IMR-90 (cell line): ENCODE data around the gene ATP9B. TPM values are rescaled to one million over a fixed set of nuclear protein-coding genes. Genes with fewer than 3 reads are reported as not detected.
A peak's percentile ranks its signal among the peaks of the same experiment; 100 is the strongest.

ENCODE experiments used
- ATAC-seq: fragments of 200-7000 bp; cut with Tn5 transposase; 2 replicates; pipeline ENCODE4 v1.9.1; 2020; ENCODE audit warnings: low read depth, mild to moderate bottlenecking, moderate library complexity
- BruUV-seq: library from RNA; stranded (reverse); fragments of 400-500 nt; replicated peaks from 2 replicates; lab custom pipeline; 2021; lab: Mats Ljungman, UMichigan
- CTCF ChIA-PET: fragments of 300-600 bp; formaldehyde crosslinking; extraction: SDS; loops from one replicate; lab custom pipeline; 2021; ENCODE audit warnings: antibody characterized with exemption; lab: Yijun Ruan, JAX
- POLR2A ChIA-PET: fragments of 300-600 bp; sonication (Branson Sonifier 250); formaldehyde crosslinking; loops from one replicate; lab custom pipeline; 2022; ENCODE audit warnings: antibody characterized with exemption; ENCODE audit not compliant: unreplicated experiment; lab: Charles Lee
- DNase-seq: peaks from one replicate; pipeline ENCODE4 v3.0.0; 2013
- H2AFZ ChIP-seq: replicated peaks from 2 replicates; pipeline ENCODE3; 2013; ENCODE audit warnings: low read length, mild to moderate bottlenecking; ENCODE audit not compliant: poor library complexity
- H2AK5ac ChIP-seq: 2 replicates; pipeline ENCODE4 v1.6.1; 2013; ENCODE audit warnings: low read depth, low read length, inconsistent platforms
- H2AK9ac ChIP-seq: replicated peaks from 2 replicates; pipeline ENCODE3; 2013; ENCODE audit warnings: mild to moderate bottlenecking, low read depth, low read length, moderate library complexity; ENCODE audit not compliant: poor library complexity
- H2BK120ac ChIP-seq: 2 replicates; pipeline ENCODE4 v1.6.1; 2013; ENCODE audit warnings: low read depth, low read length, inconsistent platforms
- H2BK15ac ChIP-seq: 3 replicates; pipeline ENCODE4 v1.6.1; 2013; ENCODE audit warnings: low read depth, low read length, inconsistent platforms
- H2BK20ac ChIP-seq: 2 replicates; pipeline ENCODE4 v1.6.1; 2013; ENCODE audit warnings: low read depth, mild to moderate bottlenecking, inconsistent platforms, low read length, moderate library complexity
- H2BK5ac ChIP-seq: 2 replicates; pipeline ENCODE4 v1.6.1; 2013; ENCODE audit warnings: mild to moderate bottlenecking, low read depth, low read length, inconsistent platforms; ENCODE audit not compliant: poor library complexity, severe bottlenecking
- H3K14ac ChIP-seq: replicated peaks from 2 replicates; pipeline ENCODE4 v1.6.1; 2013; ENCODE audit warnings: low read depth, low read length, inconsistent platforms
- H3K18ac ChIP-seq: 2 replicates; pipeline ENCODE4 v1.6.1; 2013; ENCODE audit warnings: low read depth, low read length, control low read depth
- H3K23ac ChIP-seq: 2 replicates; pipeline ENCODE4 v1.6.1; 2013; ENCODE audit warnings: low read depth, low read length, inconsistent platforms
- H3K27ac ChIP-seq: 2 replicates; pipeline ENCODE4 v1.5.1; 2013; ENCODE audit warnings: mild to moderate bottlenecking, control low read depth, low read length; ENCODE audit not compliant: insufficient read depth
- H3K27me3 ChIP-seq: 2 replicates; pipeline ENCODE4 v1.6.1; 2013; ENCODE audit warnings: low read length; ENCODE audit not compliant: control insufficient read depth, insufficient read depth
- H3K36me3 ChIP-seq: 2 replicates; pipeline ENCODE4 v1.6.1; 2013; ENCODE audit warnings: low read length, mixed read lengths; ENCODE audit not compliant: control insufficient read depth, insufficient read depth
- H3K4ac ChIP-seq: 2 replicates; pipeline ENCODE4 v1.6.1; 2013; ENCODE audit warnings: low read depth, low read length, inconsistent platforms
- H3K4me1 ChIP-seq: 2 replicates; pipeline ENCODE4 v1.6.1; 2013; ENCODE audit warnings: low read length, mixed read lengths; ENCODE audit not compliant: control insufficient read depth, insufficient read depth
- H3K4me2 ChIP-seq: 2 replicates; pipeline ENCODE4 v1.6.1; 2013; ENCODE audit warnings: low read depth, mild to moderate bottlenecking, control low read depth, low read length, moderate library complexity
- H3K4me3 ChIP-seq: 2 replicates; pipeline ENCODE4 v1.5.1; 2013; ENCODE audit warnings: low read depth, mild to moderate bottlenecking, control low read depth, low read length, moderate library complexity; ENCODE audit not compliant: insufficient read depth
- H3K56ac ChIP-seq: 2 replicates; pipeline ENCODE4 v1.6.1; 2013; ENCODE audit warnings: low read length, inconsistent platforms; ENCODE audit not compliant: insufficient read depth; ENCODE audit errors: extremely low read depth
- H3K79me1 ChIP-seq, 2 experiments: 2 replicates each; pipeline ENCODE4 v1.6.1; 2013; ENCODE audit warnings: low read length in 2 of 2, inconsistent platforms in 1 of 2, low read depth in 1 of 2
- H3K9ac ChIP-seq: 2 replicates; pipeline ENCODE4 v1.6.1; 2013; ENCODE audit warnings: low read depth, low read length, control low read depth
- H3K9me1 ChIP-seq: 2 replicates; pipeline ENCODE4 v1.6.1; 2013; ENCODE audit warnings: low read length, inconsistent platforms; ENCODE audit not compliant: insufficient read depth
- H3K9me3 ChIP-seq: 2 replicates; pipeline ENCODE4 v1.6.1; 2013; ENCODE audit warnings: low read length; ENCODE audit not compliant: control insufficient read depth, insufficient read depth
- H4K20me1 ChIP-seq: 2 replicates; pipeline ENCODE4 v1.6.1; 2013; ENCODE audit warnings: low read length, inconsistent platforms; ENCODE audit not compliant: insufficient read depth
- H4K5ac ChIP-seq: 2 replicates; pipeline ENCODE4 v1.6.1; 2013; ENCODE audit warnings: mild to moderate bottlenecking, low read depth, low read length, control low read depth
- H4K8ac ChIP-seq, 2 experiments: 2 replicates each; pipeline ENCODE4 v1.6.1; 2013; ENCODE audit warnings: low read depth in 2 of 2, low read length in 2 of 2, control low read depth in 1 of 2, inconsistent platforms in 1 of 2
- H4K91ac ChIP-seq: 2 replicates; pipeline ENCODE4 v1.6.1; 2013; ENCODE audit warnings: low read depth, low read length, inconsistent platforms; ENCODE audit not compliant: insufficient read depth
- BHLHE40 ChIP-seq: fragments of 150-350 bp; IDR thresholded peaks from 2 replicates; pipeline ENCODE4 v1.6.1; 2016; ENCODE audit warnings: mild to moderate bottlenecking, low read depth, low read length
- CHD1 ChIP-seq: IDR thresholded peaks from 2 replicates; pipeline ENCODE4 v1.6.1; 2012; ENCODE audit warnings: low read depth, low read length, improper control_type of control experiment
- ELK1 ChIP-seq: fragments of 150-350 bp; IDR thresholded peaks from 2 replicates; pipeline ENCODE4 v1.6.1; 2016; ENCODE audit warnings: low read depth, mild to moderate bottlenecking, low read length, moderate library complexity, borderline replicate concordance
- FOS ChIP-seq: fragments of 150-350 bp; IDR thresholded peaks from 2 replicates; pipeline ENCODE4 v1.6.1; 2016; ENCODE audit warnings: low read depth, low read length
- MAFK ChIP-seq: IDR thresholded peaks from 2 replicates; pipeline ENCODE4 v1.6.1; 2012; ENCODE audit warnings: low read depth, low read length, improper control_type of control experiment
- MAZ ChIP-seq: IDR thresholded peaks from 2 replicates; pipeline ENCODE4 v1.6.1; 2012; ENCODE audit warnings: low read depth, mild to moderate bottlenecking, low read length, improper control_type of control experiment, moderate library complexity, borderline replicate concordance
- NFE2L2 ChIP-seq: fragments of 150-350 bp; IDR thresholded peaks from 2 replicates; pipeline ENCODE4 v1.6.1; 2016; ENCODE audit warnings: low read depth, mild to moderate bottlenecking, low read length
- POLR2A ChIP-seq: IDR thresholded peaks from 2 replicates; pipeline ENCODE4 v1.6.1; 2012; ENCODE audit warnings: mild to moderate bottlenecking, low read depth, low read length
- RAD21 ChIP-seq: IDR thresholded peaks from 2 replicates; pipeline ENCODE4 v1.6.1; 2012; ENCODE audit warnings: low read length, improper control_type of control experiment
- RCOR1 ChIP-seq: IDR thresholded peaks from 2 replicates; pipeline ENCODE4 v1.6.1; 2012; ENCODE audit warnings: mild to moderate bottlenecking, low read length, improper control_type of control experiment; ENCODE audit not compliant: insufficient replicate concordance
- WGBS, 2 experiments: methylation state at CpG; one replicate each; pipeline versions ENCODE4 v1.1.5 to v1.1.7; 2013; ENCODE audit warnings: missing lambda C conversion rate in 2 of 2; ENCODE audit not compliant: insufficient read length in 1 of 2; ENCODE audit errors: extremely low coverage in 2 of 2; 5-methylcytosine and 5-hydroxymethylcytosine counted together
- dilution Hi-C: fragments of 300-500 bp; cut with HindIII; formaldehyde crosslinking; loops from one replicate; pipeline ENCODE4 v1.14.3; 2018; ENCODE audit warnings: low sequenced_read_pairs; ENCODE audit not compliant: unreplicated experiment
- in situ Hi-C: fragments of 300-500 bp; cut with MboI; formaldehyde crosslinking; loops from 3 replicates; pipeline ENCODE4 v1.14.3; 2019; ENCODE audit warnings: low sequenced_read_pairs, inconsistent platforms, mixed read lengths
- intact Hi-C: fragments of 100-400 bp; cut with micrococcal nuclease; formaldehyde crosslinking; loops from 2 replicates; pipeline ENCODE4 v1.10.0; 2022
- polyA plus RNA-seq, 3 experiments: library from polyadenylated mRNA; depleted of rRNA; stranded (reverse); fragments of >200 nt; gene quantifications; 2 replicates each; pipeline ENCODE4 v1.2.3, GENCODE V29; 2012; ENCODE audit warnings: low replicate concordance in 1 of 3
- total RNA-seq: library from RNA; depleted of rRNA; stranded (reverse); fragments of >200 nt; gene quantifications from 2 replicates; pipeline ENCODE4 v1.2.3, GENCODE V29; 2012
- TF ChIP-seq, protein P1 (sequence below): fragments of 150-350 bp; IDR thresholded peaks from 2 replicates; pipeline ENCODE4 v1.6.1; 2017; ENCODE audit warnings: mild to moderate bottlenecking, antibody characterized with exemption, low read length, low read depth

ATP9B gene
- total and polyA plus RNA-seq, 2 of the 4 experiments (the other 2 are of a cell fraction) = 11.0 to 11.5 TPM

GRCh38 chr18:79203017-79203605 lies 133.9 kb downstream of the ATP9B start:
- peak; percentile 50 for DNase-seq
- Histone ChIP-seq H3K23ac (no peak overlapping the region), H2BK20ac (no peak overlapping the region), H3K36me3 (peaks cover 10% of the 10 kb centered on the region), H4K91ac (no peak overlapping the region), H2AK9ac (no peak overlapping the region), H3K79me1 (no peaks in the 10 kb centered on the region), H3K14ac (no peak overlapping the region), H3K9me3 (no peaks in the 10 kb centered on the region), H3K27ac (no peak overlapping the region), H2AFZ (no peak overlapping the region), H3K9ac (no peak overlapping the region), H4K20me1 (no peaks in the 10 kb centered on the region), H2BK5ac (no peak overlapping the region), H3K18ac (no peak overlapping the region), H2AK5ac (no peak overlapping the region), H3K4ac (no peak overlapping the region), H2BK120ac (no peak overlapping the region), H2BK15ac (no peak overlapping the region), H3K4me2 (no peak overlapping the region), H3K4me1 (no peaks in the 10 kb centered on the region; the same call in 1 of the 2 replicates), H3K9me1 (peaks cover 5% of the 10 kb centered on the region; the same call in 1 of the 2 replicates), H3K4me3 (no peak overlapping the region), H3K27me3 (no peaks in the 10 kb centered on the region), H4K5ac (no peak overlapping the region), H3K56ac (no peak overlapping the region), H4K8ac (no peak overlapping the region)
- WGBS, 2 experiments = 100% methylated on average over 3 of the region's 8 CpGs; no CpG with 5 or more reads in 1 of the 2 experiments
- ATAC-seq = no peak
- ChIA-PET POLR2A (no interaction called here), CTCF (no interaction called here)
- dilution Hi-C loops = no loop called here
- intact Hi-C loops = no loop called here
- in situ Hi-C loops = no loop called here
- TF ChIP-seq MAZ (no peak), CHD1 (no peak), POLR2A (no peak), FOS (no peak), RAD21 (no peak), BHLHE40 (no peak), NFE2L2 (no peak), MAFK (no peak), RCOR1 (no peak), ELK1 (no peak)
- TF ChIP-seq, protein P1, sequence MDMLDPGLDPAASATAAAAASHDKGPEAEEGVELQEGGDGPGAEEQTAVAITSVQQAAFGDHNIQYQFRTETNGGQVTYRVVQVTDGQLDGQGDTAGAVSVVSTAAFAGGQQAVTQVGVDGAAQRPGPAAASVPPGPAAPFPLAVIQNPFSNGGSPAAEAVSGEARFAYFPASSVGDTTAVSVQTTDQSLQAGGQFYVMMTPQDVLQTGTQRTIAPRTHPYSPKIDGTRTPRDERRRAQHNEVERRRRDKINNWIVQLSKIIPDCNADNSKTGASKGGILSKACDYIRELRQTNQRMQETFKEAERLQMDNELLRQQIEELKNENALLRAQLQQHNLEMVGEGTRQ = no peak
- no TSS peak for BruUV-seq
